Activated T-cell treated with anti-CD3 and anti-CD28 coated beads, Interleukin-2, amount 50 U/mL, for 1 hour (primary cell): ENCODE results near the gene COQ7.
A peak's percentile ranks its signal among the peaks of the same experiment; 100 is the strongest.

Experiments
- DNase-seq: peaks from one replicate; pipeline ENCODE4 v3.0.0-alpha.2; 2020

The COQ7 gene

GRCh38 chr16:19067349-19068236, at the start of gene COQ7:
COQ7 (plus strand) TSS chr16:19067614; CDS start chr16:19067665, 51 bp downstream.
- peak; percentile 98 for DNase-seq

GRCh38 chr16:19020689-19021088, 46.7 kb upstream of the COQ7 start:
- no peak for DNase-seq

- DNase-seq: no peak
Measured at GRCh38 chr16:19021747-19022146, 45.7 kb upstream of the COQ7 start.

- DNase-seq: no peak
Measured at GRCh38 chr16:19027416-19027815, 40.0 kb upstream of the COQ7 start.

- no peak for DNase-seq
Measured at GRCh38 chr16:19029980-19030379, 37.4 kb upstream of the COQ7 start.

GRCh38 chr16:19031738-19032137, 35.7 kb upstream of the COQ7 start:
- DNase-seq: no peak

GRCh38 chr16:19033761-19034160, 33.7 kb upstream of the COQ7 start:
- no peak for DNase-seq

GRCh38 chr16:19040400-19040799, 27.0 kb upstream of the COQ7 start:
- no peak for DNase-seq

GRCh38 chr16:19044769-19045168, 22.6 kb upstream of the COQ7 start:
- DNase-seq: no peak

- DNase-seq: no peak
Measured at GRCh38 chr16:19046062-19046461, 21.4 kb upstream of the COQ7 start.

GRCh38 chr16:19062706-19063105, 4.7 kb upstream of the COQ7 start:
- no peak for DNase-seq

GRCh38 chr16:19066988-19067348, 446 bp upstream of the COQ7 start:
- no peak for DNase-seq

- no peak for DNase-seq
Measured at GRCh38 chr16:19068237-19068815, 912 bp downstream of the COQ7 start.

- DNase-seq: peak; percentile 56
Measured at GRCh38 chr16:19071811-19072777, 4.7 kb downstream of the COQ7 start.

- no peak for DNase-seq
Measured at GRCh38 chr16:19073344-19073743, 5.9 kb downstream of the COQ7 start.

- no peak for DNase-seq
Measured at GRCh38 chr16:19073863-19074262, 6.4 kb downstream of the COQ7 start.

- DNase-seq: no peak
Measured at GRCh38 chr16:19075511-19075910, 8.1 kb downstream of the COQ7 start.

GRCh38 chr16:19077879-19078278, 10.5 kb downstream of the COQ7 start:
- DNase-seq: no peak

GRCh38 chr16:19083670-19084069, 16.3 kb downstream of the COQ7 start:
- DNase-seq: no peak

GRCh38 chr16:19084139-19084538, 16.7 kb downstream of the COQ7 start:
- DNase-seq: no peak

GRCh38 chr16:19084879-19085278, 17.5 kb downstream of the COQ7 start:
- DNase-seq: no peak

GRCh38 chr16:19085679-19086200, 18.3 kb downstream of the COQ7 start:
- DNase-seq: no peak
